GM12873 (cell line): ENCODE measurements around the gene GPNMB.

Experiments used
- TF ChIP-seq, protein P1 (sequence below): IDR thresholded peaks from 2 replicates; pipeline ENCODE4 v1.5.1; 2012; ENCODE audit warnings: low read depth, mild to moderate bottlenecking, moderate library complexity, low read length, control low read depth; ENCODE audit not compliant: insufficient read depth; ENCODE audit errors: missing control alignments

The GPNMB gene

DNA sequence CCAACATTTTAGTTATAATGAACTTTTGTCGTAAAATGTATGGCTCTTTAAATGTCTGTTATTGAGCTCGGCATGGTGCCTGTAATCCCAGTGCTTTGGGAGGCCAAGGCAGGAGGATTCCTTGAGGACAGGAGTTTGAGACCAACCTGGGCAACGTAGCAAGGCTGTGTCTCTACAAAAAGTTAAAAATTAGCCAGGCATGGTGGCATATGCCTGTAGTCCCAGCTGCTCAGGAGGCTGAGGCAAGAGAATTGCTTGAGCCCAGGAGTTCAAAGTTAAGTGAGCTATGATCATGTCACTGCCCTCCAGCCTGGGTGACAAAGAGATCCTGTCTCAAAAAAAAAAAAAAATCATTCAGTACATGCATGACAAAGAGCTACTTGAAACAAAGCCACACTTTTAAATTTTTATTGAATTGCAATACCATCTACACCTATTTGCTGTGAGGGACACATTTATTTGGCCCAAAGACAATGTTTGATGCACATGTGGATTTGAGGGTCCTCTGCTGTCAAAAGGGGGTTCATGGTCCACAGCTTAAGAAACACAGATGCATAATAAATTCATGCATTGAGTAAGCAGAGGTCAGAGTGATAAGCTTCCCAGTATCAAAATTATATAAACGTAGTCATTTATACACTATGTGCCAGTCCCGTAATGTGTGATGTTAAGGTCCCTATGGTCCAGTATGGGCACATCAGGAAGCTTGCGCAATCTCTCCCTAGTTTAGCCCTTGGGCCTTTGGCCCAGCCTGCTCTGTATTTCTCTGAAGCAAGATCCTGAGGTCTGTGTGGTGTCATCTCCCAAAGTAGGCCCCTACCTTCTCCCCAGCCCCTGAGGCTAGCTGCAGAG, 48.2 kb downstream of the GPNMB start:
- TF ChIP-seq, protein P1, sequence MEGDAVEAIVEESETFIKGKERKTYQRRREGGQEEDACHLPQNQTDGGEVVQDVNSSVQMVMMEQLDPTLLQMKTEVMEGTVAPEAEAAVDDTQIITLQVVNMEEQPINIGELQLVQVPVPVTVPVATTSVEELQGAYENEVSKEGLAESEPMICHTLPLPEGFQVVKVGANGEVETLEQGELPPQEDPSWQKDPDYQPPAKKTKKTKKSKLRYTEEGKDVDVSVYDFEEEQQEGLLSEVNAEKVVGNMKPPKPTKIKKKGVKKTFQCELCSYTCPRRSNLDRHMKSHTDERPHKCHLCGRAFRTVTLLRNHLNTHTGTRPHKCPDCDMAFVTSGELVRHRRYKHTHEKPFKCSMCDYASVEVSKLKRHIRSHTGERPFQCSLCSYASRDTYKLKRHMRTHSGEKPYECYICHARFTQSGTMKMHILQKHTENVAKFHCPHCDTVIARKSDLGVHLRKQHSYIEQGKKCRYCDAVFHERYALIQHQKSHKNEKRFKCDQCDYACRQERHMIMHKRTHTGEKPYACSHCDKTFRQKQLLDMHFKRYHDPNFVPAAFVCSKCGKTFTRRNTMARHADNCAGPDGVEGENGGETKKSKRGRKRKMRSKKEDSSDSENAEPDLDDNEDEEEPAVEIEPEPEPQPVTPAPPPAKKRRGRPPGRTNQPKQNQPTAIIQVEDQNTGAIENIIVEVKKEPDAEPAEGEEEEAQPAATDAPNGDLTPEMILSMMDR: no peak

- TF ChIP-seq, protein P1: no peak
Observed at GRCh38 chr7:23295401-23295697, 48.8 kb downstream of the GPNMB start.

DNA sequence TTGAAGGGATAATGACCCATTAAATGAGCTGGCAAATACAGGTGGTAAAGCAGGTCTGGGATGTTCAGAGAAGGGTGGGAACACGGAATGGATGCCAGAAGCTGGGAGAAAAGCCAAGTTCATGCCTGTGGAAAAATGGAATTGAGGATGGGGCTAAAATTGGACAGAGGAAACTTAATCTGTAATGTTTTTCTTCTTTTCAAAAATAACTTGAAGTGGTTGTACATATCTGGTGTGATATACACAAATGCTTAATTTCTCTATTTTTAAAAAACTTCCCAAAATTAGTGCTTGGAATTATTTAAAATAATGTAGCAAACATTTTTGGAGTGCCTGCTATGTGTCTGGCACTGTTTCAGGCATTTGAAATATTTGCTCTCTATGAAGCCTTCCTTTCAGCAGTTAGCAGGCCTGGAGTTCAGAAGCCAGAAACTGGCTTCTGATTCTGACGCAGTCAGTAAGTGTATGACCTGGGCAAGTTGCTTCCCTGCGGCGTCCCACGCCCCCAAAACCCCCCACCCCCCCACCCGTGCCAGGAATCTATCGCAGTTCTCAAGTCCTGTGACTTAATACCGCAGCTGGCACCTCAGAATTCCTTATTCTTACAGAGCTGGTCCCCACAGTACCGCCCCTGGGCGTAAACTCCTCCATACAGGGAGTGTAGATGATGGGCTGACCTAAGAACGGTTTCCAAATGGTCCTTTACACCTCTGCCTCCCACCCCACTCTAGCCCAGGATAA, 51.7 kb downstream of the GPNMB start:
- TF ChIP-seq, protein P1: no peak

DNA sequence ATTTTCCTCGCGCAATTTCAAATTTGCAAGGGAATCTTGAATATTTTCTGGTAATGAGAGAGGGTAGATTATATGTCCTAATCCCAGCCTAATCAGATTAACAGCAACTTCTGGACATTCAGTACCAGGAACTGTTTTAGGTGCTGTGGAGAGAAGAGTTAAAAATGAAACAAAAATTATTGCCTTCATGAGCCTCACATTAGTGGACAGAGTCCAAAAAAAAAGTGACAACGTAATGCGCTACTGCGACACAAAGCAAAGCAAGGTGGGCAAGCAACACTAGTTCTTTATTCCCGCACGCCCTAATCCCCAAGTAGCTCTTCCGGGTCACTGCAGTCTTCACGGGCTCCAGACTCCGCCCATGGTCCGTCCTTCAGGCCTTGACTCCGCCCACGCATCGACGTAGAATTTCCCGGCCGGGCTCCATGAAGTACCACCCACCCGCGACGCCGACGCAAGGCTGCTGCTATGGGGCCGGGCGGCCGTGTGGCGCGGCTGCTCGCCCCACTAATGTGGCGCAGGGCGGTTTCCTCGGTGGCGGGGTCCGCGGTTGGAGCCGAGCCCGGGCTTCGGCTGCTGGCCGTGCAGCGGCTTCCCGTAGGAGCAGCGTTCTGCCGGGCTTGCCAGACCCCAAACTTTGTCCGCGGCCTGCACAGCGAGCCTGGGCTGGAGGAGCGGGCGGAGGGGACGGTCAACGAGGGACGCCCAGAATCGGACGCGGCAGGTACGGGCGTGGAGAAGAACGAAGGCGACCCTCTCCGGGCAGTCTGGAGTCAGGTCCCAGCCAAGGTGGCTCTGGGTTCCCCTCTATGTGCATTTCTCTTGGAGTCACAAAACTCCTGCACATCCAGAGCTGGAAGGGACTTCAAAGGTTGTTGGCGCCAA, 52.6 kb downstream of the GPNMB start, which contains the start of gene MALSU1:
TSS of gene MALSU1 (plus strand) at position 455 of the 885 bp plus-strand sequence. CDS start at position 469, 14 bp downstream.
- TF ChIP-seq, protein P1: no peak

GRCh38 chr7:23299770-23300300, 53.3 kb downstream of the GPNMB start:
- TF ChIP-seq, protein P1: no peak

DNA sequence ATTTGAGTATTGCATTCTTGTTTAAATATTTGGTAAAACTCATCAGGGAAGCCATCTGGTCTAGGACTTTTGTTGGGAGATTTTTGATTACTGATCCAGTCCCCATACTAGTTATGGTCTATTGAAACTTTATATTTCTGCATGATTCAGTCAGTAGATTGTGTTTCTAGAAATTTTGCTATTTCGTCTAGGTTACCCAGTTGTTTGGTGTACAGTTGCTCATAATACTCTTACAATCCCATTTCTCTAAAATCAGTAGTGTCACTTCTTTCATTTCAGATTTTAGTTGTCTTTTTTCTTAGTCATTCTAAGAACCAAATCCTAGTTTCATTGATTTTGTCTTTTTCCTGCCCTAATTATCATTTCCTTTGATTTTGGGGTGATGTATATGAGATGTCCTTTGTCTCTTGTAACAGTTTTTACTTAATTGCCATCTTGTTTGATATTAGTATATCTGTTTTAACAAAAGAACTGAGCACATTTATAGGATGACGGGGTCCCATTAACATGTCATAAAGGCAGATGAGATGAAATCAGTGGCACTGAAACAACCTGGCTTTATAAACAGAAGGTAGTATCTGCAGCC, 60.5 kb downstream of the GPNMB start:
- TF ChIP-seq, protein P1: no peak
